ENCODE data around the gene SMARCD3.
A peak's percentile ranks its signal among the peaks of the same experiment; 100 is the strongest.

SMARCD3 gene

GRCh38 chr7:151246851-151247580 lies 1.5 kb downstream of the SMARCD3 start:
- DNase-seq = no peak

- no peak for DNase-seq
Measured at GRCh38 chr7:151246102-151246850, 2.2 kb downstream of the SMARCD3 start.

DNA sequence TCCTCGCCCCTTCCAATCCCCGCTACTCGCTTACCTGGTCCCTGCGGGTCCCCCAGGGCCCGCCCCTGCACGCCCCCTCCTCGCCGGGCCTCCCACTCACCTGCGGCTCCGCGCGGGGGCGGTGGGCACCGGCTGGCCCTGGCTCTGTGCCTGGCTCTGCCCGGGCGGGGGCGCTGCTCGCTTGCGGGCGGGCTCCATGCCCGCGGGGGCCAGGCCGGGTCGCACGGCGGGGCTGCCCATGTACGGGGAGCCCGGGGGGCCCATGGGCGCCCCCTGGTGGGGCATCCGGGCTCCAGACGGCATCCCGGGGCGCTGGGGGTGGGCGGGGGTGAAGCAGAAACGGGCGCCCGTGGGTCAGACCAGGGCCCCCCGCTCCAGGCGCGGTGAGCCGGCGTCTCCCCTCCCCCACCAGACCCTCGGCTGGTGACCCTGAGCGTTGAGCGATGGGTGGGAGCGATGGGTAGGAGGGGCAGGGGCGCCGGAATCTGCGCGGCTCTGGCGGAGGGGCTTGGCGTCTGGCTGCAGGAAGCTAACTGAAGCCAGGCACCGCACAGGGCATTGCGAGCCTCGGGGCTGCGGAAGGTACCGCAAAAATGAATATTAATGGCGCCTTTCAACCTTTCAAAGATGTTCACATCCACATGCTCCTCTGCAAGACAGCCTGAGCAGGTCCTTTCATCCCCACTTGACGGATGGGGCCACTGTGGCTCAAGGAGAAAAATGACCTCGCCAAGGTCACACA lies 3.0 kb downstream of the SMARCD3 start:
- DNase-seq = peak in 1 of 2 experiments; percentile 33

DNA sequence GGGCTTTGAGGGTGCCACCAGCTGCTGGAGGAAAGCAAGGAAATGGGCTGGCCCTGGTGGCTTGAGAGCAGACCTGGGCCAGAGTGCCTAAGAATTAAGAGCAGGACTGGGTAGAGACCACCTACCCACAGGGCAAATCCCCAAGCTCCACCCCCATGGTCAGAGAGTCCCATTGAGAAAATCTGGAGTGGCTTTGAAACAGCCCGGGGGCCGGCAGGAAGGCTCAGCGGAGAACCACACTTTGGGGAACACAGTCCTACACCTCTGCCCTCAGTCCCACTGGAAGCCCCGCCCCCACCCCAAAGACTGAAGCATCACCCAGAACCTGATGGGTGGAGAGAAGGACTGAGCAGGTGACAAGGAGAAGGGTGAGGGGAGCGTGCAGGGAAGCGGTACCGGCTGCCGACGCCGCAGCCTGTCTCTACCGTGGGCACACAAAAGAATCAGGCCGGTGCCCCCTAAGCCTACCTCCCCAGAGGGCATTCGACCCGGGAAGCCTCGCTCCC lies 3.6 kb downstream of the SMARCD3 start:
- no peak for DNase-seq

DNA sequence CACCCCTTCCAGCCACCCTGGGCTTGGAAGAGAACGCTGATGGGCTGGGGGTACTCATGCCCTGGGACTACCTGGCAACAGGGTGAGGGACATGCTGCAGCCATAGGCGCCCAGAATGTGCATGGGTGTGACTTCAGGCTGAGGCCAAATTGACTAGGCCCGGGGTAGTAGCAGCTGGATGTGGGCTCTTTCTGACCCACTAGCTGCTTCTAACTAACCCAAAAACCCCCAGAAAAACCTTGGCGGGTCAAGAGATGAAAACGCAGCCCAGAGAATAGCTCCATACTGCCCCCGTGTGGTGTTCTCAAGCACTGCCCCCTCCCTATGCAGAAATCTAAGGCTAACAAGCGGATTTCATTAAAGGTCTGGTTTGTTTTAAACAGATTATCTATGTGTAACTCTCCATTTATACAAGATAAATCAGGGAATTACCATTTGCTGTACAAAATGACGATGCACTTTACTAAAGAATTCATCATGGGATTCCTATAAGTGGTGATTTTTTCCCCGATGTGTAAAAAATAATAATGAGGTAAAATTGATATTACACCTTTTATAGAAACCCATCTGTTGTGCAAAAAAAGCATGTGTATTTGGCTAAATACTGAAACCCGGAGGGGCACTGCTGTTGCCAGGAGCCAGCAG lies 4.2 kb downstream of the SMARCD3 start:
- DNase-seq = peak; percentile 51 to 71

- DNase-seq = peak; percentile 25 to 35
Measured at GRCh38 chr7:151243408-151244195, 4.9 kb downstream of the SMARCD3 start.

DNA sequence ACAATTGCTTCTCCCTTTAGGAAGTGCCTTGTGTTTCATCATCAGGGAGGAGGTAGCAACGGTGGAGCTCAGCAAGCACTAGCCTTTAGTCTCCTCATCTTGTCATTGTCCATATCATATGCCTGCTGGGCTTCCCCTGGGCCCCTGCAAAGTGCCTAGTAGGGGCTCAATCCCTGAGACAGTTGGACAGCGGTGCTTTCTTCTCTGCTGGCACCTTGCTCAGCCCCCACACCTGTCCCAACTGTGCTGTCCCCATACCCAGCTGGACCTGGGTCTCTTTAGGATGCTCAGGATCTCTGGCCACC lies 5.5 kb downstream of the SMARCD3 start:
- no peak for DNase-seq

DNA sequence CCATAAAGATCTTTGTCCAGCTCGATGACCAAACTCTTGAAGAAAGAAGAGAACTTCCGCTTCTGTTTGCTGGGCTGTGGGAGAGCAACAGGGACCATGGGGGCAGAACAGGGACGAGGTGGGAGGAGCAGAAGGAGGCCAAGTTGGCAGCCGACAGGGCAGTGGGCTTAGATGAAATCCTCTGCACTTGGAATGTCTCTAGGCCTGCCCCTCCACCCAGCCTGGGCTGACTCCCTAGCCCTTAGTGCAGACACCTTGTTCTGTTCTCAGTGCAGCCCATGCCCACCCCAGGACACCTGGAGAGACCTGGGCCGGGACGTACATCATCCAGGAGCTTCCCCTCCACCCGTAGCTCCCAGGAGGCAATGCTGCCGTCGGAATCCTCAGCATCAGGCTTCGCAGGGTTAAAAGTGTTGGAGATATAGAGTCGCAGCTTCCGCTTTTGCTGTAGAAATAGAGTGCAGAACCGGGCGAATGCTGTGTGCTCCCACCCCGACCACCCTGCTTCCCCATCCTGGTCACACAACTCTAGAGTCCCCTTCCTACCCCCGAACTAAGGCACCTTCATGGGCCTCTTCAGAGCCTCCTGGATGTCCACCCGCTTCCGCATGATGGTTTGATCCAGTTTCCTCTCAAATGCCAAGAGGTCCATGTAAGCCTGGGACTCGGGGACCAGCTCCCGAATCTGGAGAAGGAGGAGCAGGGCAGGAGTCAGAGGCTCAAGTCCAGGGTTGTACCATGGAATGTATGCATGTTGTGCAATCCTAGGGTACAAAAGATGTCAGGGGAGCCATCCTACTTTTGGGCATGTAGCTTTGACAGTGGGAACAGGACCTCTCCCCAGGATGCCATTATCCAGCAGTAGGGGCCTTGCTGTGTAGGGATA lies 6.1 kb downstream of the SMARCD3 start:
- no peak for DNase-seq

GRCh38 chr7:151241755-151242096 lies 6.8 kb downstream of the SMARCD3 start:
- DNase-seq = no peak

DNA sequence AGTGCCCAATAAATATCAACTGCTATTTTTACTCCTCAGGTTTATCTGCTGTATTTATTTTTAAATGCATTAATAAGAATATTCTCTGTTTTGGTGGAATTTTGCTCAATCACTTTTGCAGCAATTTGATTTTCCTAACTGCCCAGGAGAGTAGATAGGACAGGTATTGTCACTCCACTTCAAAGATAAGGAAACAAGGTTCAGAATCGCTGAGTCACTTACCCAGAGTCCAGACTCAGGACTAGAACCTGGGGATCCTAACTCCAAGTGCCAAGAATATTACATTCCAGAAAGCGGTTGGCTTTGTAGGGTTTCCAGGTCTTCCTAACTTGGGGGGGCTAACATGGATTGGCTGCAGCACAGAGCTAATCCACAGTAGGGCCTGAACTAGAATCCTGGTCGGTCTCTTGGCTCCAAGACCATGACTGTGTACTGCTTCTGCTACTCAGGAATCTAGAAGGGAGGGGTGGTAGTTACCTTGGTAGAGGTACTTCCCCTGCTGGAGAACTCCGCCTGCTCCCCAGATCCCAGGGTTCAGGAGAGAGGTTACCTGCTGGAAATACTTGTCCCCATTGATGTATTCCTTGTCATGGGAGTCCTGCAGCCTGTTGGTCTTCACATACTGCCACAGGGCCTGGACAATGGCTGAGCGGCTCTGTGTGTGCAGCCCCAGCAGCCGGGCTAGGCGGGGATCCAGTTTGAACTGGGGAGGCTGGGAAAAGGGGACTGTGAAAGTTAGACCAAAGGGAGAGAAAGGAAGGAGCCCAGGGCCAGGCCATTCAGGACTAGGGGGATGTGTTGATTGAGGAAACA lies 7.3 kb downstream of the SMARCD3 start:
- DNase-seq = no peak

GRCh38 chr7:151240536-151240935 lies 8.0 kb downstream of the SMARCD3 start:
- no peak for DNase-seq

GRCh38 chr7:151239837-151240459 lies 8.5 kb downstream of the SMARCD3 start:
- no peak for DNase-seq

DNA sequence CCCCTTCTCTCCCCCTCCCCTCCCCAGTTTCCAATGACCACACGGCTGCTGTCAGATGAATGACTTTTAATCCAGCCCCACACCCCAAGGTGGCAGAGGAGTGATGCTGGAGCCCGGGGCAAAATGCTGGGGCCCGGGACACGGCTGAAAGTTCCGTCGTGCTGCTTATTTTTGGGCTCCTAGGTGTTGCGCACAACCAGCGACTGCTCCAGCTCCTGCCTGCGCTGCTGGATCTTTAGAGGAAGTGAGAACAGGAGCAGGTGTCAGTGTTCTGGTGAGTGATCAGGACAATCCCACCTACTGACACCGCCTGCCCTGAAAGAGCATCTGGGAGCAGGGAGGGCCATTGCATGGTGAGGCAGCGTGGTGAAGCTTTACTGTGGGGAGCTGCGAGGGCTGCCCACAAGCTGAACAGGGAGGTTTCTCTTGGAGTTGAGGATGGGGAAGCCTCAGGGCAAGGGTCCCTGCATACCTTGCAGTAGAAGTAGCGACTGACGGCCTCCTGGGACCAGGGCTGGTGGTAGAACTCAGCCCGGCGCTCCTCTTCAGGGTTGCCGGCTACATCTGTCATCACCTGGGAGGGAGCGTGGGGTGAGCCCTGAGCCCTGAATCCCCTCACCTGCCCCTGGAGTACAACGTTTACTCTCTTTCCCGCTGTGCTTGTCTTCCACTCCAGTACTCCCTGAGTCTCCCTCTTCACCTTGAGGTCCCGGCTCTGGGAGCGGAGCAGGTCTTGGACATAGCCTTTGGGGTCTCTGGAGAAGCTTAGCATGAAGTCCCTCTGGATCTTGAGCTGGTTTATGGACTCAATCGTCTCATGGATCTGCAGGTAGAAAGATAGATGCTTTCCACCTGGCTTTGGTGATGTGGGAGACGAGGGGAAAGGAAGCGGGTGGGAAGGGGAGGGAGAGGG lies 9.3 kb downstream of the SMARCD3 start:
- DNase-seq = no peak

GRCh38 chr7:151238190-151238810 lies 10.2 kb downstream of the SMARCD3 start:
- DNase-seq = no peak

DNA sequence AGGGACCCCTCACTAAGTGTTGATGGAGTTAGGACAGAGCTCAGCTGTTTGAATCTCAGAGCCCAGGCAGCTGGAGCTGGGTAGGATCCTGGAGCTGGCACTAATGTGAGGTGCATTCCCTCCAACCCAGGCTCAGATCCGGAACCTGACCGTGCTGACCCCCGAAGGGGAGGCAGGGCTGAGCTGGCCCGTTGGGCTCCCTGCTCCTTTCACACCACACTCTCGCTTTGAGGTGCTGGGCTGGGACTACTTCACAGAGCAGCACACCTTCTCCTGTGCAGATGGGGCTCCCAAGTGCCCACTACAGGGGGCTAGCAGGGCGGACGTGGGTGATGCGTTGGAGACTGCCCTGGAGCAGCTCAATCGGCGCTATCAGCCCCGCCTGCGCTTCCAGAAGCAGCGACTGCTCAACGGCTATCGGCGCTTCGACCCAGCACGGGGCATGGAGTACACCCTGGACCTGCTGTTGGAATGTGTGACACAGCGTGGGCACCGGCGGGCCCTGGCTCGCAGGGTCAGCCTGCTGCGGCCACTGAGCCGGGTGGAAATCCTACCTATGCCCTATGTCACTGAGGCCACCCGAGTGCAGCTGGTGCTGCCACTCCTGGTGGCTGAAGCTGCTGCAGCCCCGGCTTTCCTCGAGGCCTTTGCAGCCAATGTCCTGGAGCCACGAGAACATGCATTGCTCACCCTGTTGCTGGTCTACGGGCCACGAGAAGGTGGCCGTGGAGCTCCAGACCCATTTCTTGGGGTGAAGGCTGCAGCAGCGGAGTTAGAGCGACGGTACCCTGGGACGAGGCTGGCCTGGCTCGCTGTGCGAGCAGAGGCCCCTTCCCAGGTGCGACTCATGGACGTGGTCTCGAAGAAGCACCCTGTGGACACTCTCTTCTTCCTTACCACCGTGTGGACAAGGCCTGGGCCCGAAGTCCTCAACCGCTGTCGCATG lies 11.0 kb downstream of the SMARCD3 start:
- no peak for DNase-seq

DNA sequence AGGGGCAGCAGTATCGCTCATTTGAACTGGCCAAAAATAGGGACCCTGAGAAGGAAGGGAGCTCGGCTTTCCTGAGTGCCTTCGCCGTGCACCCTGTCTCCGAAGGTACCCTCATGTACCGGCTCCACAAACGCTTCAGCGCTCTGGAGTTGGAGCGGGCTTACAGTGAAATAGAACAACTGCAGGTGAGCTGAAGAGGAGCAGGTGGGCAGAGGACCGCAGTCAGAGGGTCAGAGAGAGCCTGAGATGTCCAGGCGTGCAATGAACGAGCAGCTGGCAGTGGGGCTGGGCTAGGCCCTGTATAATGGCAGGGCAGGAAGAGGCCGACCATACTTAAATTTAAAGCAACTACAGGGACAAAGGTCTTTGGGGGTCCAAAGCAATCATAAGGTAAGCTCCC lies 12.1 kb downstream of the SMARCD3 start:
- no peak for DNase-seq

DNA sequence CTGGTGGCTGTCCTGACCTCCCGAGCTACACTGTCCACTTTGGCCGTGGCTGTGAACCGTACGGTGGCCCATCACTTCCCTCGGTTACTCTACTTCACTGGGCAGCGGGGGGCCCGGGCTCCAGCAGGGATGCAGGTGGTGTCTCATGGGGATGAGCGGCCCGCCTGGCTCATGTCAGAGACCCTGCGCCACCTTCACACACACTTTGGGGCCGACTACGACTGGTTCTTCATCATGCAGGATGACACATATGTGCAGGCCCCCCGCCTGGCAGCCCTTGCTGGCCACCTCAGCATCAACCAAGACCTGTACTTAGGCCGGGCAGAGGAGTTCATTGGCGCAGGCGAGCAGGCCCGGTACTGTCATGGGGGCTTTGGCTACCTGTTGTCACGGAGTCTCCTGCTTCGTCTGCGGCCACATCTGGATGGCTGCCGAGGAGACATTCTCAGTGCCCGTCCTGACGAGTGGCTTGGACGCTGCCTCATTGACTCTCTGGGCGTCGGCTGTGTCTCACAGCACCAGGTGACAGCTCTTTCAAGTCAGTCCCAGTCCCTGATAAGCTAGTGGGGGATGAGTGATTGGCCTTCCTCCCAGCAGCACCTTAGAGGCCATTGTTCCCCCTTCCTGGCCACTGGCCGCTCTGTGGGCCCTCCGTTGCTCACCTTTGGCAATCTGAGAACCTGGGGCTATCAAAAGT lies 13.3 kb downstream of the SMARCD3 start:
- no peak for DNase-seq

Data from NCI-H2081 (cell line).